KBM-7 (cell line): Measurements from ENCODE around the gene TSR3.

Experiments
- DNase-seq: peaks from one replicate; pipeline ENCODE4 v3.0.0-alpha.2; 2015
- in situ Hi-C: fragments of 300-500 bp; cut with MboI; formaldehyde crosslinking; loops from 2 replicates; pipeline ENCODE4 v1.14.3; 2020; ENCODE audit warnings: low sequenced_read_pairs, low pct_unique_long_range_greater_than_20kb, mixed read lengths

Gene TSR3

GRCh38 chr16:1342526-1343427, 8.9 kb downstream of the TSR3 start:
- in situ Hi-C loops, result no loop called here
- DNase-seq, result peak; percentile 97

GRCh38 chr16:1341495-1342420, 9.9 kb downstream of the TSR3 start:
- no peak for DNase-seq
- in situ Hi-C loops, result no loop called here

- no peak for DNase-seq
- in situ Hi-C loops, result no loop called here
Observed at GRCh38 chr16:1340730-1341494, 10.8 kb downstream of the TSR3 start.

DNA sequence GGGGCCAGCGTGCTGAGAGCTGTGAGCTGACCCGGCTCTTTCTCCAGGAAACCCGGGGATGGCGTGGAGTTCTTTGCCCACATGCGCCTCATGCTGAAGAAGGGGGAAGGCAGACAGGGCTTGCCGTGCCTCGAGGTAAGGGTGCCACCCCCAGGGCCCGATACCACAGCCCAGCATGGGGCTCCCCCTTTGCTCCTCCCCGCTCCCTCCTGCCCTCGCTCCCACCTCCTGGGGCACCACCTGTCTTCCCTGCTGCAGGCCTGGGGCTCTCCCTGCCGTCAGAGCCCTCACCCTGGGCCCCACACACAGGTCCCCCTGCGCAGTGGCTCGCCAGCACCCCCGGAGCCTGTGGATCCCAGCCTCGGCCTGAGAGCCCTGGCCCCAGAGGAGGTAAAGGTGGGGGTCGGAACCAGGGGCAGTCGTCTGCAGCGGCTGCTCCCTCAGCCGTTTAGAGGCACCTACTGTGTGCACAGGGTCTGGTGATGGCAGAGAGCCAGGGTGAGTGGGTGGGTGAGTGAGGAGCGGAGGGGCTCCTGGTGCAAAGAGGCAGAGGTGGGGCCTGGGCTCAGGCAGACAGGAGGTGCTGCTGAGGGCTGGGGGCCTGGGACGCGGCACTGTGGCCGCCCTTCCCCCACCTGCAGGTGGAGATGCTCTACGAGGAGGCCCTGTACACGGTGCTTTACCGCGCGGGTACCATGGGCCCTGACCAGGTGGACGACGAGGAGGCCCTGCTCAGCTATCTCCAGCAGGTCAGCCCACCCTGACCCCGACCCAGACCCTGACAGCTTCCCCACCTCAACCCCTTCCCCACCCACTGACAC, 12.6 kb downstream of the TSR3 start:
- DNase-seq, result no peak
- in situ Hi-C loops, result no loop called here

DNA sequence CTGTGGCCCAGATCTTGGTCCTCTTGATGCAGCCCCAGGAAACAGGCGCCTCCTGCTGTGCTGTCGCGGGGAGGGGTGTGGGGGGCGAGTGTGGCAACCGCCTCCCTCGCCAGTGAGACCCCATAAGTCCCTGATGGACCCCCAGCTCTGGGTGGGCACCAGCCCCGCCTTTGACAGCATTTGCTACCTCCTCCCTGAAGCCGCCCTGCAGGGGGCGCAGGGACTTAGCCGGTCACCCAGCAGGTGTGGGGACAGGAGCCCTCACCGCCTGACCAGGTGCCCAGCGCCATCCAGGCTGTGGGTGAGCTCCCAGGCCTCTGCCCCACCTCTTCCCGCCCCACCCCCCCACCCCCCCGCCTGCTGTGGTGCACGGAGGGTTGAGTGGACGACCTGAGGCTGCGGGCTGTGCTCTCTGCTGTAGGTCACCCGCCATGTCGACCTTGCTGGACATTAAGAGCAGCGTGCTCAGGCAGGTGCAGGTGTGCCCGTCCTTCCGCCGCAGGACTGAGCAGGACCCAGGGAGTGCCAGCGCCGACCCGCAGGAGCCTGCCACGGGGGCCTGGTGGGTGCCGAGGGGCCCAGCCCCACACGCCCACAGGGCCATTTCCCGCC, 13.5 kb downstream of the TSR3 start:
- no peak for DNase-seq
- in situ Hi-C loops, result no loop called here

DNA sequence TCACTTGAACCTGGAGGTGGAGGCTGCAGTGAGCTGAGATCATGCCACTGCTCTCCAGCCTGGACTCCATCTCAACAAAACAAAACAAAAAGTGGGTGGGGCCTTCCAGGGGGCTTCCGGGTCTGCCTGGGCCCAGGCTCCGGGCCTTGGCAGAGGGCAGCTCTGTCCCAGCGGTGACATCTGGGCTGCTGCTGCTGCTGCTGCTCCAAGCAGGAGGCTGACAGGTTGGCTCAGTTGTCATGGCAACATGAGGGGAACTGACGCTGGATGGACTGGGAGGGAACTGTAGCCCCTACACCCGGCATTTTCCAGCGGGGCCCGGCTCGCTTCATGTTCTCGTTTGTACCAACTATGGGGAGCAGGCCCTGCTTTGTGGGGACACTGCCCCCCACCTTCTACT, 14.2 kb downstream of the TSR3 start:
- in situ Hi-C loops, result no loop called here
- DNase-seq, result no peak

- no peak for DNase-seq
- in situ Hi-C loops, result no loop called here
Observed at GRCh38 chr16:1336619-1337018, 15.1 kb downstream of the TSR3 start.

DNA sequence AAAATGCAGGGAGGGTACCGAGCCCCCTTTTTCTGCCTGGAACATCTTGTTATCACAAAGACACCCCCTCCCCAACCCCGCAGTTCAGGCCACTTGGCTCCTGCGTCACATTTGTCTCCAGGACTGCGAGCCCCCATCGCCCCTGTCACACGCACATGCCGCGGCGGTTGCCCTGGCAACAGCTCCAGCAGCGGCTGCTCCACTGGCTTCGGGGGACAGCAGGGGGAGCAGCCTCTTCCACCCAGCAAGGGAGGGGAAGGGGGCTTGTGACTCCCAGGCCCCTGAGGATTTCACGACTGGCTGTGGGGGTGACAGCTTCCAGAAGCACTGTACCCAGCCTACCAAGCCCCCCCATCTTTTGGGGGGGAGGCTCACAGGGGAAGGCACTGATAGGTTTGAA, 15.7 kb downstream of the TSR3 start:
- no peak for DNase-seq
- in situ Hi-C loops, result no loop called here

- no peak for DNase-seq
Observed at GRCh38 chr16:1335211-1335971, 16.3 kb downstream of the TSR3 start.

DNA sequence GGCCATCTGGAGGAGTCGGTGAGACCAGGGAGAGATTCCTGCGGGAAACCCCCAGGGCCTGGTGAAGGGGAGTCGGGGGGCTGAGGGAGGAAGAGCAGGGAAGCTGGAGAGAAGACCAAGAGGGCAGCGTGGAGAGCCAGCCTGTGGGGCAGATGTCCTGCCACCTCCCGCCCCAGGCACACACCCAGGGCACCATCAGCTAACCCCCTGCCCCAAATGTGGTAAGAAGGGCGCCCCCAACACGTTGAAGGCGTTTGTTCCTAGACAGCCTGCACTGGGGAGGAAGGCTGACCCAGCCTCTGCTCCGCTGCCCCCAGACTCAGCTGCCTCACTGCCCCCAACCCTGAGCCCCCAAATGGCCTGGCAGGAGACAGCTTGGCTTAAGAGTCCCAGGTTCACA, 16.9 kb downstream of the TSR3 start:
- no peak for DNase-seq
- in situ Hi-C loops, result no loop called here

More at GRCh38 chr16:1335211-1335971, 16.3 kb downstream of the TSR3 start:
- in situ Hi-C loops, result no loop called here

GRCh38 chr16:1333854-1334700, 17.6 kb downstream of the TSR3 start:
- no peak for DNase-seq
- in situ Hi-C loops, result no loop called here

DNA sequence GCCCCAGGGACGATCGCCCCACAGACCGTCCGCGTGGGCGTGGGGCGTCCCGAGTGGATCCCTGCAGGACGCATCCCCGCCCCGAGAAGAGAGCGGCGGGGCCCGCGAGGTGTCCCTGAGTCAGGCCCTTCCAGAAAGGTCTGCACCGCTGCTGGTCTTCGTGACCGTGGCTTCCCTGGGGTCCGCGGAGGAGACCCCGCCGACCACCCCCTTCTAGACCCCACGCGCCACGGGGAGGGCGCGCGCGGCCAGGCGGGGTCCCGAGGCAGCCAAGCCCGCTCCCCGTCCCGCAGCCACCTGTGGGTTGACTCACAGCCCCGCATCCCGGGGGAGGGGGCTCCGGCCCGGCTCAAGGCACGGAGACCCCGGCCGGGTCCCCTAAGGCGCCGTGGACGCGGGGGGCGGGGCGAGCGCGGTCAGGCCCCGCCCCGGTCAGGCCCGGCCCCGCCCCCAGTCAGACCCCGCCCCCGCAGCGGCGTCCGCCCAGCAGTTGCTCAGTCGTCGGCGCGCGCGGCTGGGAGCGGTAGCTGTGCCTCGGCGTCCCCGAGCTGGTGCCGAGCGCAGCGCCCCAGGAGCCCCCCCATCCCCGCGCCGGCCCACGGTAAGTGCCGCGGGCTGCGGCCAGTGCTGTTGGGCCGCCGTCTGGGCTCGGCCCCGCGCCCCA, 18.4 kb downstream of the TSR3 start, which contains the start of gene BAIAP3:
TSS of gene BAIAP3 (plus strand) at position 497 of the 664 bp plus-strand sequence. CDS start 4,905 bp downstream, outside the sequence.
- no peak for DNase-seq

GRCh38 chr16:1332618-1333148, 19.0 kb downstream of the TSR3 start:
- in situ Hi-C loops, result no loop called here
- no peak for DNase-seq

More for the DNA sequence above, 18.4 kb downstream of the TSR3 start, which contains the start of gene BAIAP3:
- in situ Hi-C loops, result no loop called here

DNA sequence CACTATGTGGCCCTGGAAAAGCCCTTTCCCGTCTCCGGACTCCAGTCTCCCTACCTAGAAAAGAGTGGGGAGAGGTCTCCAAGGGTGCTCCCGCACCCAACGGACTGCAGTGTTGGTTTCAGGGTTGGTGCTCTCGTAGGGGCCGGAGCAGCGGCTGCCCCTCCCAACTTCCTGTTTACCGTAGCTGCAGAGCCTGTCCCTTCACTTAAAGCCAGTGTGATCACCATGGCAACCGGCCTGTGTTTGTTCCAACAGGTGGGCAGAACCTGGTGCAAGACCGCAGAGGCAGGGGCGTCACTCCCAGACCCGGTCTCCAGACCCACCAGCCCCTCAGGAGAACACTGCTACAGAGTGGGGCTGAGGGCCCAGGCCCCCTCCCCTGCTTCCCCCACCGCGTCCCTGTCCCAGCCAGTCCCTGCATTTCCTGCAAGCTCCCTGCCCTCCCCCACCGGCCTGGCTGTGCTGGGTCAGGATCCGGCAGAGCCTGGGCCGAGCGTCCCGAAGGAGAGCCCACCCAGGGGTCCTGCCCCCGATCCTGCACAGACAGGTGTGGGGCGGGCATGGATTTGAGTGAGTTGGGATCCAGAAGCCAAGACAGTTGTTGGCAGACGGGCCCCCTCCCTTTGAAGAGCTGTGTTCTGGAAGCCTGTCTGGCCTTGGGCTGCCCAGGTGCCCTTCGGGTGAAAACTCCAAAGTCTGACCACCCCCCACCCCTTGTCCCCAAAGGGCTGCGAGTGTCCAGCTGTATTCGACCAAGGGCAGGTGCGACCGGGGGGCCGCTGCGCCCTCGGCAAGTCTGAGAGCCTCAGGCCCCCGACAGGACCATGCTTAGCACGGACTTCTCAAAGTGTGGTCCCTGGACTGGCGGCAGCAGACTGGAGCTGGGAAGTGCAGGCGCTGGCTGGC, 19.7 kb downstream of the TSR3 start:
- peak; percentile 84 for DNase-seq
- in situ Hi-C loops, result no loop called here
